Adrenal gland (tissue), 12 donors: ENCODE data around the gene KDM6B. TPM values are rescaled to one million over a fixed set of nuclear protein-coding genes. Genes with fewer than 3 reads are reported as not detected.

Source experiments
- DNase-seq, 7 donors: peaks; one replicate each; pipeline ENCODE4 v3.0.0-alpha.2; 2019 to 2020
- H3K27ac ChIP-seq, 5 donors: fragments of 200-600 bp; sonication (generic) in 4 of 5; 1 replicate in 3 of 5; 2 replicates in 2 of 5; pipeline versions ENCODE4 v1.5.1 to v1.8.0; 2016 to 2020; ENCODE audit warnings: mild to moderate bottlenecking in 1 of 5
- H3K27me3 ChIP-seq: fragments of 200-600 bp; 2 replicates; pipeline ENCODE4 v1.8.0; 2021
- H3K36me3 ChIP-seq, 2 donors: fragments of 200-600 bp; replicated peaks in 1 of 2; 1 replicate in 1 of 2; 2 replicates in 1 of 2; pipeline versions ENCODE4 v1.5.1 to v1.8.0; 2018 to 2022
- H3K4me1 ChIP-seq, 2 donors: fragments of 200-600 bp; replicated peaks in 1 of 2; 1 replicate in 1 of 2; 2 replicates in 1 of 2; pipeline versions ENCODE4 v1.5.1 to v1.8.0; 2018 to 2021
- H3K4me3 ChIP-seq, 4 donors: fragments of 200-600 bp; sonication (generic) in 3 of 4; one replicate each; pipeline ENCODE4 v1.5.1; 2016 to 2018
- H3K9me3 ChIP-seq, 3 donors: fragments of 200-600 bp; sonication (generic) in 1 of 3; replicated peaks in 1 of 3; 1 replicate in 2 of 3; 2 replicates in 1 of 3; pipeline versions ENCODE4 v1.5.1 to v1.8.0; 2016 to 2021
- POLR2A ChIP-seq, 2 donors: fragments of 450-650 bp; IDR thresholded peaks; one replicate each; pipeline ENCODE4 v1.6.1; 2017; ENCODE audit warnings: antibody characterized with exemption in 2 of 2, mild to moderate bottlenecking in 2 of 2, moderate library complexity in 1 of 2
- WGBS, 4 donors: extraction: QIAGEN DNeasy Blood & Tissue Kit in 2 of 4; methylation state at CpG; one replicate each; pipeline versions ENCODE4 v1.1.5 to v1.1.7; 2013 to 2017; 5-methylcytosine and 5-hydroxymethylcytosine counted together
- intact Hi-C, 2 donors: fragments of 100-400 bp; cut with DNase I; formaldehyde crosslinking; loops; one replicate each; pipeline versions ENCODE4 v1.14.1 to v1.15.0; 2022 to 2023
- polyA plus RNA-seq, 3 donors: library from polyadenylated mRNA; stranded (reverse); fragments of 200-250 nt in 2 of 3; fragments of 350-450 nt in 1 of 3; fragmentation: Illumina TruSeq in 1 of 3; extraction: RNeasy Lipid Tissue Mini Kit (QIAGEN cat#74804) in 1 of 3; gene quantifications; one replicate each; pipeline ENCODE4 v1.2.3, GENCODE V29; 2013 to 2014
- total RNA-seq, 9 donors: library from RNA; depleted of rRNA in 4 of 9; stranded (reverse); fragments of >200 nt in 4 of 9; fragments of 120-200 nt in 1 of 9; fragmentation: NEBNext Ultra II Directional in 1 of 9; extraction: Animal tissue kit (Norgen Biotek cat#: 25700) in 1 of 9; gene quantifications; one replicate each; pipeline versions ENCODE4 v1.1.0 to v1.2.4, GENCODE V29; 2013 to 2023
- TF ChIP-seq, protein P1 (sequence below), 6 experiments: fragments of 450-650 bp in 4 of 6; fragments of 200-600 bp in 2 of 6; sonication (generic) in 1 of 6; IDR thresholded peaks; 1 replicate in 5 of 6; 2 replicates in 1 of 6; pipeline versions ENCODE4 v1.5.1 to v1.8.0; 2016 to 2021; ENCODE audit warnings: antibody characterized with exemption in 6 of 6, mild to moderate bottlenecking in 2 of 6, moderate library complexity in 1 of 6
- donor health status: healthy with polysubstance abuse.
- donor health status: Bipolar disorder and iron deficiency.
- donor health status: DM: yes; HTN: yes; CAD: no.
- donor health status: DM: no; HTN: no; CAD: no.
- donor health status: DM: no; HTN: no; CAD: no.
- donor health status: DM: yes; HTN: yes; CAD: no.

The KDM6B gene
- total and polyA plus RNA-seq, 12 donors, result 2.2 to 35.9 (median 11.2) TPM

GRCh38 chr17:7820231-7820630, 13.8 kb upstream of the KDM6B start:
- DNase-seq, result no peak
- Histone ChIP-seq H3K4me3 (no peak overlapping the region), H3K27ac (no peak overlapping the region), H3K9me3 (no peaks in the 10 kb centered on the region), H3K36me3 (no peaks in the 10 kb centered on the region), H3K27me3 (no peaks in the 10 kb centered on the region), H3K4me1 (peaks cover 0 to 4% of the 10 kb centered on the region in 2 donors)
- no peak for TF ChIP-seq POLR2A (IDR thresholded peaks at IDR 0.05)
- TF ChIP-seq, protein P1, sequence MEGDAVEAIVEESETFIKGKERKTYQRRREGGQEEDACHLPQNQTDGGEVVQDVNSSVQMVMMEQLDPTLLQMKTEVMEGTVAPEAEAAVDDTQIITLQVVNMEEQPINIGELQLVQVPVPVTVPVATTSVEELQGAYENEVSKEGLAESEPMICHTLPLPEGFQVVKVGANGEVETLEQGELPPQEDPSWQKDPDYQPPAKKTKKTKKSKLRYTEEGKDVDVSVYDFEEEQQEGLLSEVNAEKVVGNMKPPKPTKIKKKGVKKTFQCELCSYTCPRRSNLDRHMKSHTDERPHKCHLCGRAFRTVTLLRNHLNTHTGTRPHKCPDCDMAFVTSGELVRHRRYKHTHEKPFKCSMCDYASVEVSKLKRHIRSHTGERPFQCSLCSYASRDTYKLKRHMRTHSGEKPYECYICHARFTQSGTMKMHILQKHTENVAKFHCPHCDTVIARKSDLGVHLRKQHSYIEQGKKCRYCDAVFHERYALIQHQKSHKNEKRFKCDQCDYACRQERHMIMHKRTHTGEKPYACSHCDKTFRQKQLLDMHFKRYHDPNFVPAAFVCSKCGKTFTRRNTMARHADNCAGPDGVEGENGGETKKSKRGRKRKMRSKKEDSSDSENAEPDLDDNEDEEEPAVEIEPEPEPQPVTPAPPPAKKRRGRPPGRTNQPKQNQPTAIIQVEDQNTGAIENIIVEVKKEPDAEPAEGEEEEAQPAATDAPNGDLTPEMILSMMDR (IDR thresholded peaks at IDR 0.05), result no peak
- WGBS, 4 donors, result 54 to 80% (median 65%) methylated on average over 5 of the region's 5 CpGs
- intact Hi-C loops, result loop anchor here in 1 of 2 donors (5.0 kb wide), 1 partner anchor 37 kb away; the partner anchor contains the start of genes CYB5D1, NAA38 and TMEM88

DNA sequence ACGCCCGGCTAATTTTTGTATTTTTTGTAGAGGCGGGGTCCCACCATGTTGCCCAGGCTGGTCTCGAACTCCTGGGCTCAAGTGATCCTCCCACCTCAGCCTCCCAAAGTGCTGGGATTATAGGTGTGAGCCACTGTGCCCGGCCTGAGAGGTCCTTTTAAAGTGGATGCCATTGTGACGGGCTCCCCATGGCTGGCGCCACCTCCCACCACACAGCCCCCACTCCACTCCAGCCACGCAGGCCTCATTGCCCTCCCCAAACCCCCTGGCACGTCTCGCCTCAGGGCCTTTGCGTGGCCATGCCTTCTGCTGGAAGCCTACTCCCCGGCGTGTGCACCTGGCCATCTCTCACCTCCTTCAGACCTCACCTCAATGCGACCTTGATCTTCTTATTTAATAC, 11.9 kb upstream of the KDM6B start:
- H3K4me1 ChIP-seq, result peaks cover 0 to 10% of the 10 kb centered on the region in 2 donors
- H3K36me3 ChIP-seq, result no peaks in the 10 kb centered on the region
- no peaks in the 10 kb centered on the region for H3K27me3 ChIP-seq
- intact Hi-C loops, result loop anchor here (2.0 to 5.0 kb wide), 2 partner anchors 31 to 35 kb away; partner anchors contain the start of genes CYB5D1 (in 1 of the 2), NAA38 (in 1 of the 2) and TMEM88 (in 1 of the 2)
- 61 to 71% (median 65%) methylated on average over 13 to 14 of the region's 14 CpGs for WGBS, 4 donors
- no peak overlapping the region for H3K4me3 ChIP-seq
- no peak overlapping the region for H3K27ac ChIP-seq
- no peak for TF ChIP-seq POLR2A (IDR thresholded peaks at IDR 0.05)
- TF ChIP-seq, protein P1 (IDR thresholded peaks at IDR 0.05), result no peak
- DNase-seq, result no peak
- H3K9me3 ChIP-seq, result no peaks in the 10 kb centered on the region

DNA sequence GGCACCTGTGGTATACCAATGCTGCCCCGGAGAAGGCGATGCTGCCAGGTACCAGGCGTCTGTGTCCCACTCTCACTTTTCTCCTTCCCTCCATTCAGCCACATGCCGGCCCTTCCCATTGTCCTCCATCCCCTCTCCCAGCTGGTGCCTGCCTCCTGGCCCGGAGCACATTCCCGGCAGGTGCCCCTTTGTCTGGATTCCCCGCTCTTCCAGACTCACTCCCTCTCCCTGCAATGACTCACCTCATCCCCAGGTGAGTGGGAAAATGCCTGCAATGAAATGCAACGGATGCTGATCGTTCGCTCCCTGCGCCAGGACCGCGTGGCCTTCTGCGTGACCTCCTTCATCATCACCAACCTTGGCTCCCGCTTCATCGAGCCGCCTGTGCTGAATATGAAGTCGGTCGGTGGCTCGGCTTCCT, 10.4 kb upstream of the KDM6B start:
- intact Hi-C loops, result loop anchor here (2.0 to 5.0 kb wide), 2 partner anchors 29 to 34 kb away; partner anchors contain the start of genes CYB5D1 (in 1 of the 2), NAA38 (in 1 of the 2) and TMEM88 (in 1 of the 2)

GRCh38 chr17:7824021-7824924, 9.7 kb upstream of the KDM6B start:
- WGBS, 4 donors, result 62 to 78% (median 73%) methylated on average over 9 of the region's 9 CpGs

More for the DNA sequence above, 10.4 kb upstream of the KDM6B start:
- peaks cover 0 to 10% of the 10 kb centered on the region in 2 donors for H3K4me1 ChIP-seq
- no peaks in the 10 kb centered on the region for H3K9me3 ChIP-seq
- no peak overlapping the region for H3K4me3 ChIP-seq
- no peak for TF ChIP-seq POLR2A (IDR thresholded peaks at IDR 0.05)
- TF ChIP-seq, protein P1 (IDR thresholded peaks at IDR 0.05), result no peak
- DNase-seq, result no peak
- no peaks in the 10 kb centered on the region for H3K27me3 ChIP-seq
- H3K27ac ChIP-seq, result no peak overlapping the region
- WGBS, 4 donors, result 73 to 84% (median 75%) methylated on average over 20 of the region's 20 CpGs
- H3K36me3 ChIP-seq, result no peaks in the 10 kb centered on the region

More at GRCh38 chr17:7824021-7824924, 9.7 kb upstream of the KDM6B start:
- Histone ChIP-seq H3K36me3 (no peaks in the 10 kb centered on the region), H3K4me1 (peaks cover 0 to 10% of the 10 kb centered on the region in 2 donors), H3K4me3 (no peak overlapping the region), H3K27ac (no peak overlapping the region), H3K27me3 (no peaks in the 10 kb centered on the region), H3K9me3 (no peaks in the 10 kb centered on the region)
- peak in 5 of 7 donors; percentile 25 to 60 (median 31) for DNase-seq
- intact Hi-C loops, result loop anchor here in 1 of 2 donors (5.0 kb wide), 1 partner anchor 33 kb away; the partner anchor contains the start of genes CYB5D1, NAA38 and TMEM88
- TF ChIP-seq, protein P1 (IDR thresholded peaks at IDR 0.05), result no peak
- TF ChIP-seq POLR2A (IDR thresholded peaks at IDR 0.05), result no peak
